Right cardiac atrium (tissue), 5 donors: ENCODE results near the gene NOTO. TPM values are rescaled to one million over a fixed set of nuclear protein-coding genes. Genes with fewer than 3 reads are reported as not detected.

ENCODE experiments used
- ATAC-seq, 2 donors: fragments of 200-7000 bp; cut with Tn5 transposase; one replicate each; pipeline versions ENCODE4 v1.8.0 to v1.9.1; 2020; ENCODE audit warnings: moderate library complexity in 2 of 2, mild to moderate bottlenecking in 1 of 2
- DNase-seq, 3 donors: peaks; one replicate each; pipeline ENCODE4 v3.0.0-alpha.2; 2020
- H3K27ac ChIP-seq: one replicate; pipeline ENCODE4 v1.5.1; 2013; ENCODE audit warnings: mild to moderate bottlenecking, low read length, control low read depth, moderate library complexity
- H3K27me3 ChIP-seq: one replicate; pipeline ENCODE4 v1.6.1; 2013; ENCODE audit not compliant: control insufficient read depth, insufficient read depth
- H3K4me1 ChIP-seq: one replicate; pipeline ENCODE4 v1.6.1; 2013; ENCODE audit warnings: low read length; ENCODE audit not compliant: control insufficient read depth, insufficient read depth
- H3K4me3 ChIP-seq: one replicate; pipeline ENCODE4 v1.5.1; 2013; ENCODE audit warnings: low read length, control low read depth
- H3K9me3 ChIP-seq: one replicate; pipeline ENCODE4 v1.6.1; 2013; ENCODE audit warnings: low read length; ENCODE audit not compliant: control insufficient read depth
- WGBS: extraction: QIAGEN DNeasy Blood & Tissue Kit; methylation state at CpG from one replicate; pipeline ENCODE4 v1.1.7; 2013; 5-methylcytosine and 5-hydroxymethylcytosine counted together
- intact Hi-C, 4 donors: fragments of 100-400 bp; cut with DNase I; formaldehyde crosslinking; loops; one replicate each; pipeline versions ENCODE4 v1.11.0 to v1.14.0; 2022 to 2023
- polyA plus RNA-seq: library from polyadenylated mRNA; stranded (reverse); fragments of 200-250 nt; gene quantifications from one replicate; pipeline ENCODE4 v1.2.3, GENCODE V29; 2013
- total RNA-seq, 4 donors: library from RNA; stranded (reverse); fragmentation: NEBNext Ultra II Directional; extraction: Animal tissue kit (Norgen Biotek cat#: 25700); gene quantifications; one replicate each; pipeline ENCODE4 v1.2.1, GENCODE V29; 2021
- donor health status: healthy with polysubstance abuse.
- donor health status: DM: no; HTN: yes; CAD: no.
- donor health status: DM: no; HTN: no; CAD: no.
- donor health status: DM: no; HTN: yes; CAD: no; lungs with severe emphysema.
- donor health status: DM: yes; HTN: yes; CAD: no.

The NOTO gene
- total and polyA plus RNA-seq, 5 donors = not detected

- Histone ChIP-seq H3K9me3 (no peaks in the 10 kb centered on the region), H3K27me3 (no peaks in the 10 kb centered on the region), H3K4me3 (no peak overlapping the region), H3K27ac (no peak overlapping the region), H3K4me1 (no peaks in the 10 kb centered on the region)
- DNase-seq (no peak), ATAC-seq (no peak)
- 87% methylated on average over 4 of the region's 4 CpGs for WGBS
- intact Hi-C loops = no loop called here
Observed at GRCh38 chr2:73259704-73260337, 57.4 kb downstream of the NOTO start.

- intact Hi-C loops = no loop called here
- Histone ChIP-seq H3K9me3 (no peaks in the 10 kb centered on the region), H3K4me3 (no peak overlapping the region), H3K27ac (no peak overlapping the region), H3K27me3 (no peaks in the 10 kb centered on the region), H3K4me1 (no peaks in the 10 kb centered on the region)
- ATAC-seq (peak; percentile 29 to 47), DNase-seq (peak; percentile 36 to 73 (median 73))
- WGBS = 24% methylated on average over 17 of the region's 17 CpGs
Observed at GRCh38 chr2:73260338-73260984, 58.1 kb downstream of the NOTO start.

Other genes with a start within 250 kb of the NOTO start
- 10 to 100 TPM; 10.1 to 12.1 (median 10.8) TPM for gene SFXN5, start 130.9 kb upstream of the NOTO start, total RNA-seq
- gene SFXN5, start 130.9 kb upstream of the NOTO start, polyA plus RNA-seq = 7.6 TPM
- 10 to 100 TPM; 23.6 to 27.3 (median 25.9) TPM for gene RAB11FIP5, start 89.6 kb upstream of the NOTO start, total RNA-seq
- gene RAB11FIP5, start 89.6 kb upstream of the NOTO start, polyA plus RNA-seq = 17.2 TPM
- 10 to 100 TPM; 13.3 to 15.3 (median 14.1) TPM for gene SMYD5, start 11.7 kb downstream of the NOTO start, total RNA-seq
- 12.9 TPM for gene SMYD5, start 11.7 kb downstream of the NOTO start, polyA plus RNA-seq
- 10 to 100 TPM; 73.7 to 91.3 (median 82.5) TPM for gene PRADC1, start 30.7 kb downstream of the NOTO start, total RNA-seq
- gene PRADC1, start 30.7 kb downstream of the NOTO start, polyA plus RNA-seq = 134 TPM
- 100 to 1,000 TPM; 190 to 226 (median 213) TPM for gene CCT7, start 31.7 kb downstream of the NOTO start, total RNA-seq
- gene CCT7, start 31.7 kb downstream of the NOTO start, polyA plus RNA-seq = 210 TPM
- 1 to 10 TPM; 1.8 to 3.5 (median 2.3) TPM for gene FBXO41, start 81.9 kb downstream of the NOTO start, total RNA-seq
- gene FBXO41, start 81.9 kb downstream of the NOTO start, polyA plus RNA-seq = 1.8 TPM
- not detected for gene EGR4, start 91.0 kb downstream of the NOTO start, total RNA-seq
- gene EGR4, start 91.0 kb downstream of the NOTO start, polyA plus RNA-seq = 0.48 TPM
- 10 to 100 TPM in 2 of 4 donors, 1 to 10 TPM in 2; 8.5 to 11.8 (median 10.2) TPM for gene ALMS1, start 183.3 kb downstream of the NOTO start, total RNA-seq
- gene ALMS1, start 183.3 kb downstream of the NOTO start, polyA plus RNA-seq = 3.3 TPM